Measurements from ENCODE around the gene RIPOR1.
A peak's percentile ranks its signal among the peaks of the same experiment; 100 is the strongest.

Gene RIPOR1

DNA sequence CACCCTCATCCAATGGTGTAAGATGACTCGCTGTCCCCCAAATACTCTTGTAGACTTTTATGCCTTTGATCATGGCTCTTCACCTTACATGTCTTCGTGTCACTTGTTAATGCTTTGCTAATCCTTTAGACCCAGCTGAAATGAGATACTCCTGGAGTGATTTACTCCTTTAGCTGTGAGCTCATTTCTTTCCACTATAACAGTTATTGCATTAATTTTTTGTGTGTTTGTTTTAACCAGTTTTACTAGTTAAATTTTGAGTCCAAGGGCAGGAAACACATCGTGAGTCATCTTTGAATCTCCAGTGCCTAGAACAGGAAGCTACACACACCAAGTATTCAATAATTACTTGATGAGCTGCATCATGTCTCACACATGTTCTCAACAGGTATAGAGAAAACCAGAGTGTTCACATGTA is 27.2 kb downstream of the RIPOR1 start:
- no peak for DNase-seq (ENCODE audit: low spot score)

GRCh38 chr16:67558859-67559258 is 30.2 kb downstream of the RIPOR1 start:
- DNase-seq (ENCODE audit: low spot score): no peak

DNA sequence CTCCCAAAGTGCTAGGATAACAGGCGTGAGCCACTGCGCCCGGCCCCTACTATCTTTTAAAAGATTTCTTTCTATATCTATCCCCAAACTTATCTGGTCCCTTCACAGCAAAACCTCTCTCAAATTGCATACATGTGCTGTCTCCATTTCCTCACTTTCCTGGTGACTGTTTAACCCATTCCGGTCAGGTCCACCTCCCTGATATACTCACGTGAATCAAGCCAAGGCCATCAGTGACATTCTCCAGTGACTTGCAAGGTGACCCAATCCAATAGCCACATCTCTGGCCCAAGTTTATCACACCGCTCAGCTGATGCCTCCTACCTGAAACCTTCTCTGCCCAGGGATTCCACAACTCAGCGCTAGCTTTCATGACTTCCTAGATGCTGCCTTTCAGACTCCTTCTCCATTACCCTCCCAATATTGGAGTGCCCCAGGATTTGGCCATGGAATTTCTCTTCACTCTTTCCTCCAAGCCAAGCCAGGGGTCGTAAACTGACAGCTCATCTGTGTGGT is 32.3 kb downstream of the RIPOR1 start:
- DNase-seq (ENCODE audit: low spot score): no peak

DNA sequence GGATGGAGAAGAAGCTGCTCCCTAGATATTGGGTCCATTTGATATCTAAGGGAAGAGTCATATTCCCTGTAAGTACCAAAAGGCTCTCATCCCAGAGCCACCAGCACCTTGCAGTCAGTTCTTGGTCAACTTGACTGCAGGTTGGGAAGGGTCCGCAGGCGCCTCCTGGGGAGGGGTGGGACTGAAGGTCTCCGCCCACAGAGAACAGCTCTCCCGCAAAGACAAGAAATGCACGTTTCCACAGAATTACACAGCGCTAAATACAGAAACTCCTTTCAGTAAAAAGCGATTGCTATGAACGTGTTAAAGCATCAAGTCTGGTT is 32.8 kb downstream of the RIPOR1 start:
- DNase-seq (ENCODE audit: low spot score): no peak

DNA sequence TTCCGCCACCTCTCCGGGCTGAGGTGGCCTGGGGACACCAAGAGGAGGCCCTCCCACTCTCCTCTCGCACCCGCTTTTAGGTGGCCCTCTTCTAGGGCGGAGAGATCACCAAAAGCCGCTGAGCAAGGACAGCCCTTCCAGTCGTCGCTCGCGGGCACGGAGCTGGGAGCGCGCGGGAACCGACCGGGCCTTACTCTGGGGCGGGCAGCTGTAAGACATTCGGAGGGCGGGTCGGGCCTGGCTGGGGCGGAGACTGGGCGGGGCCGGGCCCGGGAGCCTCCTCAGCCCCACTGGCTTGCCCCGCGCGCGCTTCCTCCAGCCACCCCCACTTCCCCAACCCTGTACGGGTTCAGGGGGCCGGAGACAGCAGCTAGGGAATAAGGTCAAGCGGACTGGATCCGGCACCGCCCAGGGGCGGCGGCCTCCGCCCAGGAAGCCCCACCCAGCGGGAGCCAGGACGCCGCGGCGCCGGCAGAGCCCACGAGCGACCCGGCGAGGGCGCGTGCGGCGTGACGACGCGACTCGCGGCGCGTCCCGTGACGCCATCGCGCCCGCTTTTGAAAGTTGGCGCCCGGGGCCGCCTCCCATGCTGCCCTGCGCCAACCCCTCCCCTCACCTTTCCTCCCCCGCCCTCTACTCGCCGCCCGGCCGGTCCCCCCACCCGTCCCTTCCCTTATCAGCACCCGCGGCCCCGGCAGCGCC is 33.3 kb downstream of the RIPOR1 start:
- peak; percentile 96 for DNase-seq (ENCODE audit: low spot score)

- peak; percentile 95 for DNase-seq (ENCODE audit: low spot score)
Observed at GRCh38 chr16:67562526-67562917, 33.9 kb downstream of the RIPOR1 start, which contains the start of gene CTCF. Gene CTCF, plus strand, starts transcription at chr16:67562526. Its CDS starts 48,307 bp downstream, at chr16:67610833.

GRCh38 chr16:67562918-67563707 is 34.5 kb downstream of the RIPOR1 start:
- peak; percentile 83 for DNase-seq (ENCODE audit: low spot score)

DNA sequence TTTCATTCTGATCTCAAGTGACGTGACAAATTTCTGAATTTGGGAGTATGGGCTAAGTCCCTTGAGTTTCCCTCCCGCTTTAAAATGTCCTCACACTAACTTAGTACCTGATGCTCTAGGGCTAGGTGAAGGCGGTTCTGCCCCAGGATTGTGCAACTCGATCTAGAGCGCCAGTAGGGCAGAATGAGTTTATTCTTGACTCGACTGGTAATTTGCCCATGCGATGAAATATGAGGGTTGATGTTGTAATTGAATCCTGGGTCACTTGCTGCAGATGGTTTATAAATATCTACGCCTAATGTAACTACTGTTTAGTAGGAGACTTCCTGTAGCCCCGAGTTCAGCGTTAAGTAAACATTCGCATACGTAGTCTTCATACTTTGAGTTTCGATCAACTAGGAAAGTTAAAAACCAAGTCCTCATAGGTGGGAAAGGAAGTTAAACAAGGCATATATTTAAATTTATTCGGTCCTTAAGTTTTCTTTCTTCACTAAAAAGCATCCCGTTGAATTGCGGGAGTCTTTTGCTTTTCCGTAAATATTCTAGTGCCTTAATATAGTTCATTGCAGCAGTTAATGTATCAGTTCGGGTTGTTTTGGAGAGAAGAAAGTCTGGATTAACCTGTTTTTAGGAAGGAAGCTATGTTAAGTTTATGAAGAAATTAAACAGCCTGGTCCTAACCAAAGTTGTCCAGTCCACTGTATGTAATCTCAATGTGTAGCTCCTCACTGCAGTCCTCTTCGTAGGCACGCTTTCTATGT is 35.3 kb downstream of the RIPOR1 start:
- DNase-seq (ENCODE audit: low spot score): no peak

GRCh38 chr16:67565470-67566100 is 37.0 kb downstream of the RIPOR1 start:
- no peak for DNase-seq (ENCODE audit: low spot score)

DNA sequence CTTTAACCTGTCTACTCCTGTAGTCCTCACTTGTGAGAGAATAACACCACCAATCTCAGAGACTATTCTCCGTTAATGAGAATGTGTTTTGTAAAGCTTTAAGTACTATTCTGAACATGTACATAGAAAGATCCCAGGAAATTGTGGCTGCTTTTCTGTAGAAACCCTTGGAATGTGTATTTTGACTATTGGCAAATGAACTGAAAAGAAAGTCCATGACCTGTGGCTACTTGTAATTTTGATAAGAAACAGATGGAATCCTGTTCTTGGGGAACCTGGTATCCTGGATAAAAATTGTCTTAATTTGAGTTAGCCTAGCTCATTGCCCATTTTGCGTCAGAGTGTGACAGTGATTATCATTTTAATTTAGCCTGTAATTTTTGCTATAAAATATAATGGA is 42.8 kb downstream of the RIPOR1 start:
- DNase-seq (ENCODE audit: low spot score): no peak

DNA sequence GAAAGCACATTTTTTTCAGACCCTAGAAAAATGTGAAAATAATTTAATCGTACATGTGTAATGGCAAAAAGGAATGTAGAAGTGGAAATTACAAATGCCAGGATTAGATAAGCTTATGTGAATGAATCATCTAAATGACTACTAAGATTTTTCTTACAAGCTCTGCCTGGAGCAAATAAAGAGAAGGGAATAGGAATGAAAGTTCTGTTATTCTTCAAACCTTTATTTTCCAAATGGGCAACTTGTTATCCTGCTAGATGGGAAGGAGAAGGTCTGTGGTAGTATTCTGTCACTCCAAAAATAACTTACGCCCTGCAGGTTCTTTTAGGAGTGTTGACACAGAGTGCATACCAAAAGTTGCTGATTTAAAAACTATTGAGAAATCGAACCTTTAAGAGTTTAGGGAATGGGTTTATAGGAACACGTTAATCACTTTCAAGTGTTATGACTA is 43.4 kb downstream of the RIPOR1 start:
- no peak for DNase-seq (ENCODE audit: low spot score)

- no peak for DNase-seq (ENCODE audit: low spot score)
Observed at GRCh38 chr16:67579686-67580085, 51.1 kb downstream of the RIPOR1 start.

GRCh38 chr16:67580202-67580601 is 51.6 kb downstream of the RIPOR1 start:
- DNase-seq (ENCODE audit: low spot score): no peak

DNA sequence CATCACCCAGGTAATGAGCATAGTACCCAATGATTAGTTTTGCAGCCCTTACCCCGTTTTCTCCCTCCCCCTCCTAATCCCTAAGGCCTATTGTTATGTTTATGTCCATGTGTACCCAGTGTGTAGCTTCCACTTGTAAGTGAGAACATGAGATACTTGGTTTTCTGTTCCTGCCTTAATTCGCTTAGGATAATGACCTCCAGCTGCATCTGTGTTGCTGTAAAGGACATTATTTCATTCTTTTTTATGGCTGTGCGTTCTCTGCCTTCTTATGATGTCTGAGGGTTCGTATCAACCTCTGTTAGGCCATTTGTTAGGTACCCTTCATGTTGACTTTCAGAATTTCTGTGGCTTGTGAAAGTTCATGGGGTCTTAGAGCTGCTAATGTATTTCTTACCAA is 64.7 kb downstream of the RIPOR1 start:
- DNase-seq (ENCODE audit: low spot score): no peak

- DNase-seq (ENCODE audit: low spot score): no peak
Observed at GRCh38 chr16:67593701-67594100, 65.1 kb downstream of the RIPOR1 start.

DNA sequence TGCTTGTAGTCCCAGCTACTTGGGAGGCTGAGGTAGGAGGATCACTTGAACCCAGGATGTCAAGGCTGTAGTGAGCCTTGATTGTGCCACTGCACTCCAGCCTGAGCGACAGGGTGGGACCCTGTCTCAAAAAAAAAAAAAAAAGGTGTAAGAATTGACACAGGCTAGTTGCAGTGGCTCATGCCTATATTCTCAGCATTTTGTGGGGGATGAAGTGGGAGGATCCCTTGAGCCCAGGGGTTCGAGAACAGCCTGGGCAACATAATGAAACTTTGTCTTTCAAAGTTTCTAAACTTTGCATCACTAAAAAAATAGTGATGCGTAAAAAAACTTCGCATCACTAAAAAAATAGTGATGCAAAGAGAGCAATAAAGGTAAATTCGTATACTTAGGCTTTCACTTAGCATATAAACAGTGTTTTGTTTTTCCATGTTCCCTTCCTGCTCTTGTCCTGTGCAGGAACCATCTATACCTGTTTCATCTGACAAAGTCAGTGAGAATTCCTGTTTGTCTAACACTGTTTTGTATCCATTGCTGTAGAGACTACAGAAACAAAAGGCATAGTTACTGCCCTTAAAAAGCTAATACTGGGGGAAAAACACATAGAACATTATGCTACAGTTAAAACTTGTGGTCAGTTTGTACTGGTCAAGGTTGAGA is 65.8 kb downstream of the RIPOR1 start:
- no peak for DNase-seq (ENCODE audit: low spot score)

GRCh38 chr16:67594956-67595355 is 66.3 kb downstream of the RIPOR1 start:
- no peak for DNase-seq (ENCODE audit: low spot score)
